SK-N-SH treated with all-trans-retinoic acid at 6 μM for 48 hours (cell line): ENCODE data around the gene GAB4.

Experiments
- ARNTL ChIP-seq: fragments of 450-650 bp; formaldehyde crosslinking; IDR thresholded peaks from 2 replicates; pipeline ENCODE4 v1.5.0; 2020; ENCODE audit warnings: low read depth, mild to moderate bottlenecking, moderate library complexity, borderline replicate concordance
- BACH2 ChIP-seq: fragments of 250-450 bp; sonication (Bioruptor Pico); IDR thresholded peaks from 2 replicates; pipeline ENCODE4 v1.9.0; 2021; ENCODE audit warnings: mild to moderate bottlenecking, borderline replicate concordance
- CREB5 ChIP-seq: fragments of 250-450 bp; sonication (Bioruptor Pico); IDR thresholded peaks from 2 replicates; pipeline ENCODE4 v1.5.1; 2020; ENCODE audit warnings: low read depth, mild to moderate bottlenecking, moderate library complexity
- ESRRG ChIP-seq: fragments of 250-450 bp; sonication (Bioruptor Pico); IDR thresholded peaks from 2 replicates; pipeline ENCODE4 v1.6.1; 2021; ENCODE audit warnings: mild to moderate bottlenecking
- POU6F1 ChIP-seq: fragments of 250-450 bp; sonication (Bioruptor Pico); IDR thresholded peaks from 2 replicates; pipeline ENCODE4 v1.8.0; 2021; ENCODE audit warnings: low read depth, mild to moderate bottlenecking, moderate library complexity, borderline replicate concordance
- TOX ChIP-seq: fragments of 250-450 bp; sonication (Bioruptor Pico); IDR thresholded peaks from 2 replicates; pipeline ENCODE4 v1.8.0; 2021; ENCODE audit warnings: mild to moderate bottlenecking, moderate library complexity, borderline replicate concordance
- TSHZ2 ChIP-seq: fragments of 250-450 bp; sonication (Bioruptor Pico); IDR thresholded peaks from 2 replicates; pipeline ENCODE4 v1.5.0; 2020; ENCODE audit warnings: mild to moderate bottlenecking, moderate library complexity
- ZFP30 ChIP-seq: fragments of 450-650 bp; formaldehyde crosslinking; IDR thresholded peaks from 2 replicates; pipeline ENCODE4 v1.5.0; 2022; ENCODE audit warnings: mild to moderate bottlenecking, moderate library complexity

GRCh38 chr22:16987822-16988221 is 20.2 kb downstream of the GAB4 start:
- no peak for TF ChIP-seq POU6F1 (CRISPR knock-in tag)
- TF ChIP-seq TSHZ2 (CRISPR knock-in tag): no peak
- no peak for TF ChIP-seq ARNTL
- no peak for TF ChIP-seq BACH2 (CRISPR knock-in tag)
- TF ChIP-seq ESRRG (CRISPR knock-in tag): no peak
- no peak for TF ChIP-seq TOX
- TF ChIP-seq CREB5: no peak
- no peak for TF ChIP-seq ZFP30 (CRISPR knock-in tag)
